ENCODE data around the gene FUBP1. TPM values are rescaled to one million over a fixed set of nuclear protein-coding genes. Genes with fewer than 3 reads are reported as not detected.

FUBP1 gene
- total RNA-seq, 1 experiment from 2014 or later, result 208 TPM

DNA sequence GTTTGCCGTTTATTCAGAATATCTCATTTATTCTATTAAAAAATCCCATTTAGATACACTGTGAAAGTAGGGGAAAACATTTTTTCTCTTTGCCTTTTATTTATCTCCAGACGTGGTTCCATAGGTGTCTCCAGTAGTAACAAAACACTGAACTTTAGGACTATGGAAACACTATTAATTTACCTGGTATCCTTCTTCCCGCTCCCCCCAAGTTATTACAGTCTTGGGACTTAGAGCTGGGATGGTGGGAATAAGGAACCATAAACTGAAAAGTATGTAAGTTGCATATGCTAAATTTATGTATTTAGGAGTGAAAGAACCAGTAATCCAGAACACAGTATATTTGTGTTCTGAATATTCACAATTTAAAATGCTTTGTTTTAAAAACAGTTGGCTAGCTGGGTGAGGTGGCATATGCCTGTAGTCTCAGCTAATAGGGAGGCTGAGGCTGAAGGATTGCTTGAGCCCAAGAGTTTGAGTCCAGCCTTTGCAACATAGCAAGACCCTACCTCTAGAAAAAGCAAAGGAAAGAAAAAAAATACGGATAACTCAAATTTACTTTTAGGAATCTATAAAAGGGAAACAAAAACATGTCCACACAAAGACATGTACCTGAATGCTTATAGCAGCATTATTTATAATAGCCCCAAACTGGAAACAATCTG, 28.9 kb upstream of the FUBP1 start:
- H3K4me1 Mint-ChIP-seq, result peaks cover 35% of the 10 kb centered on the region
- H3K9me3 Mint-ChIP-seq, result no peaks in the 10 kb centered on the region
- DNase-seq (ENCODE audit: low spot score), result no peak
- no peak for TF ChIP-seq TCF7 (CRISPR knock-in tag; IDR thresholded peaks at IDR 0.05; ENCODE audit: low read depth)
- TF ChIP-seq ATF1 (CRISPR knock-in tag; IDR thresholded peaks at IDR 0.05), result no peak
- no peak for TF ChIP-seq E2F4 (CRISPR knock-in tag; IDR thresholded peaks at IDR 0.05; ENCODE audit: borderline replicate concordance, low read depth)
- TF ChIP-seq PRDM15 (CRISPR knock-in tag; IDR thresholded peaks at IDR 0.05), result no peak
- TF ChIP-seq ZNF138 (CRISPR knock-in tag; conservative IDR thresholded peaks at IDR 0.05), result no peak
- no peak for TF ChIP-seq ZNF121 (CRISPR knock-in tag; IDR thresholded peaks at IDR 0.05)
- TF ChIP-seq, protein P1, sequence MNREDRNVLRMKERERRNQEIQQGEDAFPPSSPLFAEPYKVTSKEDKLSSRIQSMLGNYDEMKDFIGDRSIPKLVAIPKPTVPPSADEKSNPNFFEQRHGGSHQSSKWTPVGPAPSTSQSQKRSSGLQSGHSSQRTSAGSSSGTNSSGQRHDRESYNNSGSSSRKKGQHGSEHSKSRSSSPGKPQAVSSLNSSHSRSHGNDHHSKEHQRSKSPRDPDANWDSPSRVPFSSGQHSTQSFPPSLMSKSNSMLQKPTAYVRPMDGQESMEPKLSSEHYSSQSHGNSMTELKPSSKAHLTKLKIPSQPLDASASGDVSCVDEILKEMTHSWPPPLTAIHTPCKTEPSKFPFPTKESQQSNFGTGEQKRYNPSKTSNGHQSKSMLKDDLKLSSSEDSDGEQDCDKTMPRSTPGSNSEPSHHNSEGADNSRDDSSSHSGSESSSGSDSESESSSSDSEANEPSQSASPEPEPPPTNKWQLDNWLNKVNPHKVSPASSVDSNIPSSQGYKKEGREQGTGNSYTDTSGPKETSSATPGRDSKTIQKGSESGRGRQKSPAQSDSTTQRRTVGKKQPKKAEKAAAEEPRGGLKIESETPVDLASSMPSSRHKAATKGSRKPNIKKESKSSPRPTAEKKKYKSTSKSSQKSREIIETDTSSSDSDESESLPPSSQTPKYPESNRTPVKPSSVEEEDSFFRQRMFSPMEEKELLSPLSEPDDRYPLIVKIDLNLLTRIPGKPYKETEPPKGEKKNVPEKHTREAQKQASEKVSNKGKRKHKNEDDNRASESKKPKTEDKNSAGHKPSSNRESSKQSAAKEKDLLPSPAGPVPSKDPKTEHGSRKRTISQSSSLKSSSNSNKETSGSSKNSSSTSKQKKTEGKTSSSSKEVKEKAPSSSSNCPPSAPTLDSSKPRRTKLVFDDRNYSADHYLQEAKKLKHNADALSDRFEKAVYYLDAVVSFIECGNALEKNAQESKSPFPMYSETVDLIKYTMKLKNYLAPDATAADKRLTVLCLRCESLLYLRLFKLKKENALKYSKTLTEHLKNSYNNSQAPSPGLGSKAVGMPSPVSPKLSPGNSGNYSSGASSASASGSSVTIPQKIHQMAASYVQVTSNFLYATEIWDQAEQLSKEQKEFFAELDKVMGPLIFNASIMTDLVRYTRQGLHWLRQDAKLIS (CRISPR knock-in tag; IDR thresholded peaks at IDR 0.05; ENCODE audit: borderline replicate concordance), result no peak
- no peak for TF ChIP-seq NFATC4 (CRISPR knock-in tag; IDR thresholded peaks at IDR 0.05)
- TF ChIP-seq SMAD4 (CRISPR knock-in tag; IDR thresholded peaks at IDR 0.05), result no peak
- TF ChIP-seq, protein P2, sequence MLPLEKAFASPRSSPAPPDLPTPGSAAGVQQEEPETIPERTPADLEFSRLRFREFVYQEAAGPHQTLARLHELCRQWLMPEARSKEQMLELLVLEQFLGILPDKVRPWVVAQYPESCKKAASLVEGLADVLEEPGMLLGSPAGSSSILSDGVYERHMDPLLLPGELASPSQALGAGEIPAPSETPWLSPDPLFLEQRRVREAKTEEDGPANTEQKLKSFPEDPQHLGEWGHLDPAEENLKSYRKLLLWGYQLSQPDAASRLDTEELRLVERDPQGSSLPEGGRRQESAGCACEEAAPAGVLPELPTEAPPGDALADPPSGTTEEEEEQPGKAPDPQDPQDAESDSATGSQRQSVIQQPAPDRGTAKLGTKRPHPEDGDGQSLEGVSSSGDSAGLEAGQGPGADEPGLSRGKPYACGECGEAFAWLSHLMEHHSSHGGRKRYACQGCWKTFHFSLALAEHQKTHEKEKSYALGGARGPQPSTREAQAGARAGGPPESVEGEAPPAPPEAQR (CRISPR knock-in tag; IDR thresholded peaks at IDR 0.05), result no peak
- no peak for TF ChIP-seq EMX1 (CRISPR knock-in tag; IDR thresholded peaks at IDR 0.05)
- no peak for TF ChIP-seq NFE2L1 (CRISPR knock-in tag; IDR thresholded peaks at IDR 0.05)
- no peak for TF ChIP-seq ATF6 (CRISPR knock-in tag; IDR thresholded peaks at IDR 0.05)
- TF ChIP-seq ZNF671 (CRISPR knock-in tag; IDR thresholded peaks at IDR 0.05), result no peak
- TF ChIP-seq, protein P3, sequence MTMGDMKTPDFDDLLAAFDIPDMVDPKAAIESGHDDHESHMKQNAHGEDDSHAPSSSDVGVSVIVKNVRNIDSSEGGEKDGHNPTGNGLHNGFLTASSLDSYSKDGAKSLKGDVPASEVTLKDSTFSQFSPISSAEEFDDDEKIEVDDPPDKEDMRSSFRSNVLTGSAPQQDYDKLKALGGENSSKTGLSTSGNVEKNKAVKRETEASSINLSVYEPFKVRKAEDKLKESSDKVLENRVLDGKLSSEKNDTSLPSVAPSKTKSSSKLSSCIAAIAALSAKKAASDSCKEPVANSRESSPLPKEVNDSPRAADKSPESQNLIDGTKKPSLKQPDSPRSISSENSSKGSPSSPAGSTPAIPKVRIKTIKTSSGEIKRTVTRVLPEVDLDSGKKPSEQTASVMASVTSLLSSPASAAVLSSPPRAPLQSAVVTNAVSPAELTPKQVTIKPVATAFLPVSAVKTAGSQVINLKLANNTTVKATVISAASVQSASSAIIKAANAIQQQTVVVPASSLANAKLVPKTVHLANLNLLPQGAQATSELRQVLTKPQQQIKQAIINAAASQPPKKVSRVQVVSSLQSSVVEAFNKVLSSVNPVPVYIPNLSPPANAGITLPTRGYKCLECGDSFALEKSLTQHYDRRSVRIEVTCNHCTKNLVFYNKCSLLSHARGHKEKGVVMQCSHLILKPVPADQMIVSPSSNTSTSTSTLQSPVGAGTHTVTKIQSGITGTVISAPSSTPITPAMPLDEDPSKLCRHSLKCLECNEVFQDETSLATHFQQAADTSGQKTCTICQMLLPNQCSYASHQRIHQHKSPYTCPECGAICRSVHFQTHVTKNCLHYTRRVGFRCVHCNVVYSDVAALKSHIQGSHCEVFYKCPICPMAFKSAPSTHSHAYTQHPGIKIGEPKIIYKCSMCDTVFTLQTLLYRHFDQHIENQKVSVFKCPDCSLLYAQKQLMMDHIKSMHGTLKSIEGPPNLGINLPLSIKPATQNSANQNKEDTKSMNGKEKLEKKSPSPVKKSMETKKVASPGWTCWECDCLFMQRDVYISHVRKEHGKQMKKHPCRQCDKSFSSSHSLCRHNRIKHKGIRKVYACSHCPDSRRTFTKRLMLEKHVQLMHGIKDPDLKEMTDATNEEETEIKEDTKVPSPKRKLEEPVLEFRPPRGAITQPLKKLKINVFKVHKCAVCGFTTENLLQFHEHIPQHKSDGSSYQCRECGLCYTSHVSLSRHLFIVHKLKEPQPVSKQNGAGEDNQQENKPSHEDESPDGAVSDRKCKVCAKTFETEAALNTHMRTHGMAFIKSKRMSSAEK (CRISPR knock-in tag; IDR thresholded peaks at IDR 0.05; ENCODE audit: borderline replicate concordance), result no peak
- TF ChIP-seq MYBL2 (CRISPR knock-in tag; IDR thresholded peaks at IDR 0.05), result no peak
- no peak for TF ChIP-seq GTF2I (CRISPR knock-in tag; conservative IDR thresholded peaks at IDR 0.05)
- no peak for TF ChIP-seq NR3C1 (CRISPR knock-in tag; conservative IDR thresholded peaks at IDR 0.05; ENCODE audit: low read depth)
- TF ChIP-seq NR2C2 (CRISPR knock-in tag; IDR thresholded peaks at IDR 0.05), result no peak
- TF ChIP-seq, protein P4, sequence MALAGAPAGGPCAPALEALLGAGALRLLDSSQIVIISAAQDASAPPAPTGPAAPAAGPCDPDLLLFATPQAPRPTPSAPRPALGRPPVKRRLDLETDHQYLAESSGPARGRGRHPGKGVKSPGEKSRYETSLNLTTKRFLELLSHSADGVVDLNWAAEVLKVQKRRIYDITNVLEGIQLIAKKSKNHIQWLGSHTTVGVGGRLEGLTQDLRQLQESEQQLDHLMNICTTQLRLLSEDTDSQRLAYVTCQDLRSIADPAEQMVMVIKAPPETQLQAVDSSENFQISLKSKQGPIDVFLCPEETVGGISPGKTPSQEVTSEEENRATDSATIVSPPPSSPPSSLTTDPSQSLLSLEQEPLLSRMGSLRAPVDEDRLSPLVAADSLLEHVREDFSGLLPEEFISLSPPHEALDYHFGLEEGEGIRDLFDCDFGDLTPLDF (CRISPR knock-in tag; IDR thresholded peaks at IDR 0.05), result no peak
- POLR2A ChIA-PET, result interaction anchor here (0.6 kb wide), 1 partner anchor 70 kb away, joined by 3 read pairs; no protein-coding TSS in a partner anchor
- ATAC-seq, result no peak
- H3K27ac Mint-ChIP-seq, result no peak overlapping the region; the same call in 1 of the 2 replicates
- H3K27me3 Mint-ChIP-seq (ENCODE audit: low read depth), result no peaks in the 10 kb centered on the region
- H3K4me3 Mint-ChIP-seq, result no peak overlapping the region
- CTCF ChIA-PET, result no interaction called here
- H3K36me3 Mint-ChIP-seq, result no peaks in the 10 kb centered on the region

All from WTC11 (cell line).